OCI-LY7 (cell line): Measurements from ENCODE around the gene TRHDE.

Experiments used
- EZH2phosphoT487 ChIP-seq: fragments of 200-600 bp; sonication (generic); IDR thresholded peaks from 2 replicates; pipeline ENCODE4 v1.6.1; 2018; ENCODE audit warnings: low read depth, borderline replicate concordance, mild to moderate bottlenecking, mixed run types, antibody characterized with exemption, low read length, moderate library complexity, mixed read lengths
- TF ChIP-seq, protein P1 (sequence below): fragments of 200-600 bp; sonication (generic); conservative IDR thresholded peaks from 2 replicates; pipeline ENCODE4 v1.5.1; 2014; ENCODE audit warnings: mild to moderate bottlenecking, antibody characterized with exemption, low read length, moderate library complexity, mixed read lengths

DNA sequence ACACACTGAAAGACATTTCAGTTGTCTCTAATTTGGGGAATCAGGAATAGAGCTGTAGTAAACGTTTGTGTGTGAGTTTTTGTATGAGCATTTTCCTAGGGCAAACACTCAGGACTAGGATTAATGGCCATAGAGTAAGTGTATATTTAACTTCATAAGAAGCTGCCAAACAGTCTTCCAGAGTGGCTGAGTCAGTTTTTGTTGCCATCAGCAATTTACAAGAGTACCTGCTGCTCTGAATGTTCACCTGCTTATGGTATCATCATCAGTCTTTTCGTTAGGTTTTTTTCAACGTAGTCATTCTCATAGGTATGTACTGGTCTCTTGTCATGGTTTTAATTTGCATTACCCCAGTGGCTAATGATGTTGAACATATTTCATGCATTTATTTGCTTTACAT is 30.6 kb upstream of the TRHDE start:
- TF ChIP-seq, protein P1, sequence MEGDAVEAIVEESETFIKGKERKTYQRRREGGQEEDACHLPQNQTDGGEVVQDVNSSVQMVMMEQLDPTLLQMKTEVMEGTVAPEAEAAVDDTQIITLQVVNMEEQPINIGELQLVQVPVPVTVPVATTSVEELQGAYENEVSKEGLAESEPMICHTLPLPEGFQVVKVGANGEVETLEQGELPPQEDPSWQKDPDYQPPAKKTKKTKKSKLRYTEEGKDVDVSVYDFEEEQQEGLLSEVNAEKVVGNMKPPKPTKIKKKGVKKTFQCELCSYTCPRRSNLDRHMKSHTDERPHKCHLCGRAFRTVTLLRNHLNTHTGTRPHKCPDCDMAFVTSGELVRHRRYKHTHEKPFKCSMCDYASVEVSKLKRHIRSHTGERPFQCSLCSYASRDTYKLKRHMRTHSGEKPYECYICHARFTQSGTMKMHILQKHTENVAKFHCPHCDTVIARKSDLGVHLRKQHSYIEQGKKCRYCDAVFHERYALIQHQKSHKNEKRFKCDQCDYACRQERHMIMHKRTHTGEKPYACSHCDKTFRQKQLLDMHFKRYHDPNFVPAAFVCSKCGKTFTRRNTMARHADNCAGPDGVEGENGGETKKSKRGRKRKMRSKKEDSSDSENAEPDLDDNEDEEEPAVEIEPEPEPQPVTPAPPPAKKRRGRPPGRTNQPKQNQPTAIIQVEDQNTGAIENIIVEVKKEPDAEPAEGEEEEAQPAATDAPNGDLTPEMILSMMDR = no peak
- TF ChIP-seq EZH2phosphoT487 = no peak
